Measurements from ENCODE around the gene OR3A1.
"Not testable (repeated sequence)": the region's sequence is repeated elsewhere in the genome, so short reads cannot be mapped to it uniquely, and the experiment has no call there.

OR3A1 gene, protein sequence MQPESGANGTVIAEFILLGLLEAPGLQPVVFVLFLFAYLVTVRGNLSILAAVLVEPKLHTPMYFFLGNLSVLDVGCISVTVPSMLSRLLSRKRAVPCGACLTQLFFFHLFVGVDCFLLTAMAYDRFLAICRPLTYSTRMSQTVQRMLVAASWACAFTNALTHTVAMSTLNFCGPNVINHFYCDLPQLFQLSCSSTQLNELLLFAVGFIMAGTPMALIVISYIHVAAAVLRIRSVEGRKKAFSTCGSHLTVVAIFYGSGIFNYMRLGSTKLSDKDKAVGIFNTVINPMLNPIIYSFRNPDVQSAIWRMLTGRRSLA

DNA sequence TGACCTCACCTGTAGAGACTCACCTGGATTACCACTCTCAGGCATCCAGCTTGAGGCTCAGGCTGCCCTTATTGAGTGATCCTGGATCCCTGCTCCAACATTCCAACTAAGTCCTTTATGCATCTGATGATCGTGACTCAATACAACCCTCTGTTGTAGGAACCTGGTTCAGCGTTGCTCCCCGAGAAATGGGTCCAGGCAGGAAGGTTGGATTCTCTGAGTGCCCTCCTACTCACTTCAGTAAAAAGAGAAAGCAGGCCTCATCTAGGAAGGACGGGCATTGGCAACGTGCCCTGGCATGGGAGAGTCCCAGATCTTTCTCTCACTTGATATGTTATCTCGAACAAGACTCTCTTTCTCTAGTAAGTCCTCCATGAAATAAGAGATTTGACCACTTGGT is at the start of gene OR3A1:
Gene OR3A1, minus strand, starts transcription at position 101 of the 400 bp plus-strand sequence. CDS start 5,778 bp downstream, outside the sequence.
- DNase-seq, result no peak

DNA sequence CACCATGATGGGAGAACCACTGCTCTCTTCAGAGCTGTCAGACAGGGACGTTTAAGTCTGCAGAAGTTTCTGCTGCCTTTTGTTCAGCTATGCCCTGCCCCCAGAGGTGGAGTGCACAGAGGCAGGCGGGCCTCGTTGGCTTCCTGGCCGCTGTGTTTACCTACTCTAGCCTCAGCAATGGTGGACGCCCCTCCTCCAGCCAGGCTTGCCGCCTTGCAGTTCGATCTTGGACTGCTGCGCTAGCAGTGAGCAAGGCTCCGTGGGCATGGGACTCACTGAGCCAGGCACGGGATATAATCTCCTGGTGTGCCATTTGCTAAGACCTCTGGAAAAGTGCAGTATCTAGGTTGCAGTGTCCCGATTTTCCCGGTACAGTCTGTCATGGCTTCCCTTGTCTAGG is 44.6 kb upstream of the OR3A1 start:
- not testable (repeated sequence) for DNase-seq

DNA sequence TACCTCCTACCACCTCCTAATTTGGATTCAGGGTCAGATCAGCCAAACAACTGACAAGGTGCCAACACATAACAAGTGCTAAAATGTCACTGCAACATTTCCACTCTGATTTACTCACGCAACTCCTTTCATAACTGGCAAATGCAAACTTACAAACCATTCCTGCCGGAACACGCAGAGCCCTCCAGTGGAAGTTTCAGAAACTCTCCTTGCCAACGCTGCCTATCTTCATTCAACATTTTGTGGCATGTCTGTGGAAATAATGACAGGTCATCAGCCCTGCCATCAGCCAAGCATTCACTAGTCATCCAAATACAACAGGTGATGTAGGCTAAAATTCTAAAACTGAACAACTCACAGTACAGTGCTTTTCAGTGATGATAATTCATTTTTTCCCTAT is 37.7 kb upstream of the OR3A1 start:
- peak in 1 of 56 donors; percentile 4 for DNase-seq

DNA sequence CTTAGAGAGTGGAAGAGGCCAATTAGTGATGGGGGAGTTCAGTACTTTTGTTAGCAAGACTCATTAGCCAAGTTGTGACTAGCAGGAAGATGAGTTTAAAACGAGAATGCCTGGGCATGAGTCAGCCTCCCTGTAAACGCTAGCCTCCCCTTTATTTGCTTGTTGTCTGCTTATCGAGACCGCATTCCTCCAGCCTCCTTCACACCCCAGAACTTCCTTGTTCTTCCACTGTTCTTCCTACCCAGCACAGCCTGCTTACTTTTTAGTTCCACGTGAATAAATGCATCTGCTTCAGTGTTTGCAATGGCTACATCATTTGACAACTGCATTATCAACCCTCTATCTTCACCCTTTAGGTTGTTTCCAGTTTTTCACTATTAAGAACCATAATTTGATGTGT is 20.2 kb upstream of the OR3A1 start:
- no peak for DNase-seq

DNA sequence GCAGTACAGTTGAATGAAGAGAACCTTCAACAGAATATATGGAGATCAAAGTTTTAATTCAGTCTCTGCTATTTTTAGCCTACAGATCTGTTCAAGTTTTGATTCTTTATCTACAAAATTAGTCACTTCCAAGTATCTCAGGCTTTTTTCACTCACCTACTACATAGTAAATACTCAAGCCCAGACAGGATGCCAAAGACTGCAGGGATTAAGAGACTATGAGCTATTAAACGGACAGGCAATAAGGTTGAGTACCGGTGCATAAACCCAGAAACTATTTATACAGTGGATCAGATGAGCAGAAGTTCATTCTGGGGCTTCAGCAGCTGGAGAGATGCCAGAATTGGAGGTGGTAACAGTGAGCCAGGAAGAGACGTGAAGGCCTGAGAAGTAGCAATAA is 18.7 kb upstream of the OR3A1 start:
- no peak for DNase-seq

DNA sequence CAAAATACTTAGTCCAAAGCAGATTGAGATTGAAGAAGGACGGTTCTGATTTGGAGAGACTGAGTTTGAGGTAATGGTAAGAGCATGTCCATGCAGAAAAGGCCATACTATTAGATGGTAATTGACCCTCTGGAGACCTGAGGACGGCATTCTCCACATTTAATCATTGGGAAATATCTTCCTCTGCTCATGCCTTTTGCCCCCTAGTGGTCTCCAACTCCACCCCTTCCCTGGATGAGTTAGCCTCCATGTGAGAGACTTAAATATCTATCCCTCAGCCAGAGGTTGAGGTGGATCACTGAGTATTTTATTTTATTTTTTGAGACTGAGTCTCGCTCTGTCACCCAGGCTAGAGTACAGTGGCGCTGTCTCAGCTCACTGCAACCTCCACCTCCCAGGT is 10.4 kb upstream of the OR3A1 start:
- DNase-seq, result no peak

DNA sequence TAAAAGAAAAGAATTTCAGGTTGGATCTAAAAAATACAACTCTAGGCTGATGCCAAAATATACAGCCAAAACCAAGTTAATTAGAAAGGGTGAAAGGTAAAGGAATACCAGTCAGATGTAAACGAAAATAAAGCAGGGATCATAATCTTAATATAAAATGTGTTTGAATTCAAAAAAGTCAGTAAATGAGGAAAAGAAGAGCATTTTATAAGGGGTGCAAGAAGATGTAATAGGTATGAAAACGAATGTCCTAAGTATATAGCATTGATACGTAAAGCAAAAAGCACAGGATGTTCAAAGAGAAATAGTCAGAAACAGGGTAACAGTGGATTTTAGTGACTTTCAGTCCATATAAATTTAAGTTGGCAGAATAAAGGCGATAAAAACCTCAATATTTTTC is 2.5 kb downstream of the OR3A1 start:
- DNase-seq, result no peak

DNA sequence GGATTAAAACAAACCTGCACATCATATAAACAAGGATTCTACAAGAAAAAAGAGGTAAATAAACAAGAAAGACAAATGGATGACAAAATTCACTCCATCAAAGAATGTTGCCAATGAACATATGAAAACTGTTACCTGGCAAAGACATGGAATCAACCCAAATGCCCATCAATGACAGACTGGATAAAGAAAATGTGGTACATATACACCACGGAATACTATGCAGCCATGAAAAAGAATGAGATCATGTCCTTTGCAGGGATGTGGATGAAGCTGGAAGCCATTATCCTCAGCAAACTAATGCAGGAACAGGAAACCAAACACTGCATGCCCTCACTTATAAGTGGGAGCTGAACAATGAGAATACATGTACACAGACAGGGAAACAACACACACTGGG is 4.6 kb downstream of the OR3A1 start:
- not testable (repeated sequence) for DNase-seq

DNA sequence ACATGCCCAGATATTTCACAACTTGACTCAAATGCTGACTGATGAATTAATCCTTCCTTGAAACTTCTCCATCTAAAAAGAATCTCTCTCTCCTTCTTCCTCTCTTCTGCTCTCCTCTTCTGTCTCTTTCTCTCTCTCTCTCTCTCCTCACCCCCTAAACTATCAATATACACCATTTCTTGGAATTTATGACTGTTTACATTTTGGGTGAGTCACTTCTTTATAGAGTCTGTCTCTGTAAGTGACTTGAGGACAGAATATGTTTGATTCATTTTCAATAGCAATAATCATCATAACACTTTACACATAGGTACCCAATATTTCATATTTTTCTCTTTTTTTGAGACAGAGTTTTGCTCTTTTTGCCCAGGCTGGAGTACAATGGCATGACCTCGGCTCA is 15.3 kb downstream of the OR3A1 start:
- DNase-seq, result no peak

DNA sequence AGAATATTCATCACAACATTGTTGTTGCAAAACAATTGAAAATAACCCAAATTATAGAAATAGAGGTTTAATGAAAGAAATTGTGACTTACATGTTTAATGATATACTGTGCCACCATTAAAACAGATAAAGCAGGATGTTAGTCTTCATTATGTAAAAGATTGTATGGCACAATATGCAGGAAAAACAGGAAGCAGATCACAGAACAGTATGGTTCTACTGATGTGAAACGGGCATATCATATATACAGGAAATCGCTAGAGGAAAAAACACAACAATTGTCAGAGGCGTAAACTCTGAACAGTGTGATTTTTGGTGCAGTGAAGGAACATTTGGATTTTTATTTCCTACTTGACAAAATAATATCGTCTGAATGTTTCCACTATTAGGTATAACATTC is 22.0 kb downstream of the OR3A1 start:
- DNase-seq, result no peak

DNA sequence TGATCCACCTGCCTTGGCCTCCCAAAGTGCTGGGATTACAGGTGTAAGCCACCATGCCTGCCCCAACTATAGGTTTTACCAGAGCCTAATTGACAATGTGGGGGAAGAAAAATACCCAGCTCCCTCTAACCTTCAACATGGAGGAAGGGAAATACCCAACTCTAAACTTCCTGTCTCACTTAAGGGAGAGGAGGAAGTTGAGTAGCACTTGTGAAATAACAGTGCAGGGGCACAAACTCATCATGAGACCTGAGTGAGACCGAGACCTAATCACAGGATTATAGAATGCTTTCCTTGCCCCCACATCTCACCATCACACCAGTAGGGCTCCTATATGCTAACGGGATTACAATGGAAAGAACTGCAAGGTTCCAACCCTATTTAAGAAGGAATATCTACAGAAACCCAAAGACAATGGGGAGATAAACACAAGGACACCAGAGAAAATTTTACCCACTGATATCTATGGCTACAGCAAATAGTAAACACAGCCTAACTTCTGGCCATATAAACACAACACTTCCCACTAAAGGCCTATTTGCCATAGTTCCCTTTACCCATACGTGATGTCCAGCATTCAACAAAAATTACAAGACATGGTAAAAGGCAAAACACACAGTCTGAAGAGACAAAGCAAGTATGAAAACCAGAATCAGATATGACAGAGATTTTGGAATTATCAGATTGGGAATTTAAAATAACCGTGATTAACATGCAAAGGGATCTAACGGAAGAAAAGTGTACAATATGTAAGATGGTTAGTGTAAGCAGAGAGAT is 26.9 kb downstream of the OR3A1 start:
- DNase-seq, result no peak

DNA sequence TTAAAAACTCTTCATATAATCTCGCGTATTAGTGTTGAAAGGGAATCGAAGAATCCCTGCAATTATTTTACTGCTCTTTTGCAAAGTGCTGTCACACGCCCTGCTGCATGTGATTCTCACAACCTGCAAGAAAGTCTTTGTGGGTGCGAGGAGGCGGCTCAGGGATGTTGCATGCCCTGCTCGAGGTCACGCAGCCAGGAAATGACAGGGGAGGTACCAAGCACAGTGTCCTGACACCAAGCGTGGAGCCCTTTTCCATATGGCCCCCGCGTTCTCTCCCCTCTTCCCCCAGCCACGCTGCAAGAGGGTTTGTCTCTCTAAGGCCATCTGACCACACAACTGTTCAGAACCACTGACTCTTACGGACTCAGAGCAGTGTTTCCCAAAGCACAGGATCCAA is 37.6 kb downstream of the OR3A1 start:
- DNase-seq, result no peak

DNA sequence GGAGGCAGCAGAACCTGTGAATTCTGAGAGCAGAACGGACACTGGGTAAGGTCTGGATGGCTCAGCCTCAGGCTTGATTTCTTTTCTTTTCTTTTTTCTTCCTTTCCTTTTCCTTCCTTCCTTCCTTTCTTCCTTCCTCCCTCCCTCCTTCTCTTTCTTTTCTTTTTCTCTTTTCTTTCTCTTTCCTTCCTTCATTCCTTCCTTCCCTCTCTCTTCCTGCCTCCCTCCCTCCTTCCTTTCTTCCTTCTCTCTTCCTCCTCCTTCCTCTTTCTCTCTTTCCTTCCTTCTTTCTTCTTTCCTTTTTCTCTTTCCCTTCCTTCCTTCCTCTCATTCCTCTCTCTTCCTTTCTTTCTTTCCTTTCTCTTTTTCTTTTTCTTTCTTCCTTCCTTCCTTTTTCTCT is 38.0 kb downstream of the OR3A1 start:
- DNase-seq, result no peak

DNA sequence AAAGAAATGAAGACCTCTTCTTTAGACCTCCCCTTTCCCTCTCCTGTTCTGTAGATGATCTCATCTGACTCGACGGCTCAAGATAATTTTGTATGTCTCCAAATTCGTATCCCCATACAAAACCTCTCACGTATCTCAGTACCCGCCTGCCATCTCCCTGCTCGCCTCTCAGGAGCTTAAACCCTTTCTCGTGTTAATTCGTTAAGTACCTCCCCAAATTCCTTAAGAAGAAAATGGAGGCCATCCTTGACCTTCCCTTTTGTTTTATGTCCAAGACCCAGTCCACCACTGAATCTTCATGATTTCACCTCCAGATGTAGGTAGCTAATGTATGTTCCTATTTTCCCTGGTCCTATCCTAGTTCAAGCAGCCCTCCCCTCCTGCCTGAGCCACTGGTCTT is 41.6 kb downstream of the OR3A1 start:
- no peak for DNase-seq

DNA sequence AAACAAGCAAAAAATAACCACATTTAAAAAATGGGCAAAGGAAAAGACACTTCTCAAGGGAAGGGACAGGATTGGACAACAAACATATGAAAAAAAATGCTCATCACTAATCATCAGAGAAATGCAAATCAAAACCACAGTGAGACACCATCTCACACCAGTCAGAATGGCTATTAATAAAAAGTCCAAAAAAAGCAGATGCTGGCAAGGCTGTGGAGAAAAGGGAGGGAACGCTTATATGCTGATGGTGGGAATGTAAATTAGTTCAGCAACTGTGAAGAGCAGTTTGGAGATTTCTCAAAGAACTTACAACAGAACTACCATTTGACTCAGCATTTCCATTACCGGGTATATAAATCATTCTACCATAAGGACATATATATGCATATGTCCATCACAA is 49.1 kb downstream of the OR3A1 start:
- not testable (repeated sequence) for DNase-seq

DNA sequence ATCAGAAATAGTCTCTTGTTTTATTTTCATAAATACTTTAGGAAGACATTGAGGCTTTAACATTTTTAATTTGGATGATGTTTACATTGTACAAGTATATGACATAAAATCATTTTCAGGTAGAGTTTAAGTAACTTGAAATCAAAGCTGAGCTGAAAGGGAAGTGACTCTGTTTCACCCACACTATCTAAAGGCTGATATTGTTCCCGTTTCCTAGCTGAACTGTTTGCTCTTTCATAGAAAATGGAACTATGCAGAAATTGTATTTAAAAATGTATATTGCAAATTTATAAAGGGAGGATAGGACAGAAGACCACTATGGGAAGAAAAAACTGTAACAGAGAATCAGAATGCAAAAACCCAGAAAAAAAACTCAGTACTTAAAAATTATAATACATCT is 53.3 kb downstream of the OR3A1 start:
- DNase-seq, result not testable (repeated sequence)

DNA sequence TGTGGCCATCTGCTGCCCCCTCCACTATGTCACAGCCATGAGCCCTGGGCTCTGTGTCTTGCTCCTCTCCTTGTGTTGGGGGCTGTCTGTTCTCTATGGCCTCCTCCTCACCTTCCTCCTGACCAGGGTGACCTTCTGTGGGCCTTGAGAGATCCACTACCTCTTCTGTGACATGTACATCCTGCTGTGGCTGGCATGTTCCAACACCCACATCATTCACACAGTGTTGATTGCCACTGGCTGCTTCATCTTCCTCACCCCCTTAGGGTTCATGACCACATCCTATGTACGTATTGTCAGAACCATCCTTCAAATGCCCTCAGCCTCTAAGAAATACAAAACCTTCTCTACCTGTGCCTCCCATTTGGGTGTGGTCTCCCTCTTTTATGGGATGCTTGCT is 57.1 kb downstream of the OR3A1 start:
- not testable (repeated sequence) for DNase-seq
